Measurements from ENCODE around the gene LYZL1. TPM values are rescaled to one million over a fixed set of nuclear protein-coding genes. Genes with fewer than 3 reads are reported as not detected.

Gene LYZL1
- polyA plus RNA-seq, 1 donor from 2014 or later, result not detected

DNA sequence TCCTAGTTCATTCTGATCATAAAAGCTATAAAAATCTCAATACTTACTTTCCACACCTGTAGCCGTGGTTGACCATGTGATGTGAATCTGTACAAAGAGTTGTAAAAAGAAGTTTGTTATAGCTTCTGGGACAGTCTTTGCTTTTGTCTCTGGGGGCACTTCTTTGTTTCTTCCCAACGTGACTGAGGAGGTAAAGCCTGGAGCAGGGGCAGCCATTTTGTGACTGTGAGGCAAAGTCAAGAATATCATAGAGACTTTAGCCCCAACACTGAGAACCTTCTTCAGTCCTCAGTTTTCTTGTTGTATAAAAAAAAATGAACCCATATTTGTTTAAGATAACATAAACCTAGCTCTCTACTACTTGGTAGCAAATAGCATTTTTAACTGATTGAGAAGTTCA lies 29.4 kb upstream of the LYZL1 start:
- Histone ChIP-seq H3K4me3 (ENCODE audit: low read length) (no peak overlapping the region), H3K79me2 (replicated peaks; ENCODE audit: insufficient read depth, low read length) (no peaks in the 10 kb centered on the region), H3K27me3 (ENCODE audit: insufficient read depth, low read depth, low read length) (no peaks in the 10 kb centered on the region), H3K9ac (ENCODE audit: low read length) (no peak overlapping the region), H3F3A (ENCODE audit: insufficient read depth, low read length, poor library complexity, severe bottlenecking) (no peaks in the 10 kb centered on the region), H3K9me2 (ENCODE audit: insufficient read depth, low read length) (no peaks in the 10 kb centered on the region), H3K36me3 (ENCODE audit: insufficient read depth, low read length) (no peaks in the 10 kb centered on the region), H3K4me2 (ENCODE audit: low read length) (no peak overlapping the region), H3K27ac (ENCODE audit: low read length) (no peak overlapping the region), H4K20me1 (ENCODE audit: insufficient read depth) (no peaks in the 10 kb centered on the region), H3K9me3 (ENCODE audit: low read length) (peaks cover 5% of the 10 kb centered on the region), H2AFZ (ENCODE audit: low read depth, low read length) (no peak overlapping the region)
- no peak for TF ChIP-seq MXI1 (conservative IDR thresholded peaks at IDR 0.05; ENCODE audit: poor library complexity, severe bottlenecking)

DNA sequence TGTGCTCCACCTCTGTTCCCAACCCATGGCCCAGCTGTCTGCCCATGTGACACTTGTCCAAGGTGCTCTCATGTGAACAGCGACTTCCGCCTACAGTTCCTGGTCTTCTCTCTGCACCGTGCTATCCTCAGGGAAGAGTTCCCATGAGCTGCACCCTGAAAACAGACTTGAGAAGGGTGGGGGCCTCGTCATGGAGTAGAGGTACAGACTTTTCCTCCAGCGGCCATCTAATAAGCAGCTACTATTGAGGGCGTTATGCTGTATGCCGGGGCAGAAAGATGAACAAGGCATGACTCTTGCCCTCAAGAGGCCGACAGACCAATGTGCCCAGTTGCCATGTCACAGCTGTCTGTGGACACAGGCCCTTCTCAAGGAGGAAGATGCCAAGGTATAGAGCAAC lies 25.4 kb upstream of the LYZL1 start:
- H3K9ac ChIP-seq (ENCODE audit: low read length), result no peak overlapping the region
- no peak overlapping the region for H3K4me2 ChIP-seq (ENCODE audit: low read length)
- no peak overlapping the region for H2AFZ ChIP-seq (ENCODE audit: low read depth, low read length)
- no peak overlapping the region for H3K4me3 ChIP-seq (ENCODE audit: low read length)
- no peaks in the 10 kb centered on the region for H3K36me3 ChIP-seq (ENCODE audit: insufficient read depth, low read length)
- peaks cover 5% of the 10 kb centered on the region for H3K9me3 ChIP-seq (ENCODE audit: low read length)
- H3K27me3 ChIP-seq (ENCODE audit: insufficient read depth, low read depth, low read length), result no peaks in the 10 kb centered on the region
- no peak for TF ChIP-seq TAF1 (IDR thresholded peaks at IDR 0.05; ENCODE audit: low read depth)
- TF ChIP-seq, protein P1, sequence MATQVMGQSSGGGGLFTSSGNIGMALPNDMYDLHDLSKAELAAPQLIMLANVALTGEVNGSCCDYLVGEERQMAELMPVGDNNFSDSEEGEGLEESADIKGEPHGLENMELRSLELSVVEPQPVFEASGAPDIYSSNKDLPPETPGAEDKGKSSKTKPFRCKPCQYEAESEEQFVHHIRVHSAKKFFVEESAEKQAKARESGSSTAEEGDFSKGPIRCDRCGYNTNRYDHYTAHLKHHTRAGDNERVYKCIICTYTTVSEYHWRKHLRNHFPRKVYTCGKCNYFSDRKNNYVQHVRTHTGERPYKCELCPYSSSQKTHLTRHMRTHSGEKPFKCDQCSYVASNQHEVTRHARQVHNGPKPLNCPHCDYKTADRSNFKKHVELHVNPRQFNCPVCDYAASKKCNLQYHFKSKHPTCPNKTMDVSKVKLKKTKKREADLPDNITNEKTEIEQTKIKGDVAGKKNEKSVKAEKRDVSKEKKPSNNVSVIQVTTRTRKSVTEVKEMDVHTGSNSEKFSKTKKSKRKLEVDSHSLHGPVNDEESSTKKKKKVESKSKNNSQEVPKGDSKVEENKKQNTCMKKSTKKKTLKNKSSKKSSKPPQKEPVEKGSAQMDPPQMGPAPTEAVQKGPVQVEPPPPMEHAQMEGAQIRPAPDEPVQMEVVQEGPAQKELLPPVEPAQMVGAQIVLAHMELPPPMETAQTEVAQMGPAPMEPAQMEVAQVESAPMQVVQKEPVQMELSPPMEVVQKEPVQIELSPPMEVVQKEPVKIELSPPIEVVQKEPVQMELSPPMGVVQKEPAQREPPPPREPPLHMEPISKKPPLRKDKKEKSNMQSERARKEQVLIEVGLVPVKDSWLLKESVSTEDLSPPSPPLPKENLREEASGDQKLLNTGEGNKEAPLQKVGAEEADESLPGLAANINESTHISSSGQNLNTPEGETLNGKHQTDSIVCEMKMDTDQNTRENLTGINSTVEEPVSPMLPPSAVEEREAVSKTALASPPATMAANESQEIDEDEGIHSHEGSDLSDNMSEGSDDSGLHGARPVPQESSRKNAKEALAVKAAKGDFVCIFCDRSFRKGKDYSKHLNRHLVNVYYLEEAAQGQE (IDR thresholded peaks at IDR 0.05; ENCODE audit: borderline replicate concordance), result no peak
- TF ChIP-seq POLR2AphosphoS5 (IDR thresholded peaks at IDR 0.05), result no peak
- no peak for TF ChIP-seq MXI1 (conservative IDR thresholded peaks at IDR 0.05; ENCODE audit: poor library complexity, severe bottlenecking)
- TF ChIP-seq EZH2 (IDR thresholded peaks at IDR 0.05; ENCODE audit: borderline replicate concordance, insufficient read depth, low read length, poor library complexity, severe bottlenecking), result no peak
- TF ChIP-seq EP300 (conservative IDR thresholded peaks at IDR 0.05; ENCODE audit: poor library complexity, severe bottlenecking), result no peak
- no peak for TF ChIP-seq RAD21 (conservative IDR thresholded peaks at IDR 0.05)
- TF ChIP-seq SMC3 (conservative IDR thresholded peaks at IDR 0.05; ENCODE audit: poor library complexity), result no peak
- no peak for TF ChIP-seq CTCF (IDR thresholded peaks at IDR 0.05; ENCODE audit: poor library complexity, severe bottlenecking)
- H3F3A ChIP-seq (ENCODE audit: insufficient read depth, low read length, poor library complexity, severe bottlenecking), result no peaks in the 10 kb centered on the region
- no peaks in the 10 kb centered on the region for H3K79me2 ChIP-seq (replicated peaks; ENCODE audit: insufficient read depth, low read length)
- no peak overlapping the region for H3K27ac ChIP-seq (ENCODE audit: low read length)
- H4K20me1 ChIP-seq (ENCODE audit: insufficient read depth), result no peaks in the 10 kb centered on the region
- H3K9me2 ChIP-seq (ENCODE audit: insufficient read depth, low read length), result no peaks in the 10 kb centered on the region
